Neural cell (in vitro differentiated cells): ENCODE results near the gene AHSG.

Experiments used
- EP300 ChIP-seq: fragments of 450-650 bp; conservative IDR thresholded peaks from 2 replicates; pipeline ENCODE4 v1.6.1; 2014; ENCODE audit warnings: antibody characterized with exemption, mild to moderate bottlenecking, moderate library complexity; ENCODE audit not compliant: poor library complexity, severe bottlenecking
- EZH2 ChIP-seq: fragments of 200-600, 300-800 bp; shearing (Covaris generic), sonication (generic); IDR thresholded peaks from 2 replicates; pipeline ENCODE4 v1.6.1; 2014; ENCODE audit warnings: antibody characterized with exemption, low read length, borderline replicate concordance, mild to moderate bottlenecking; ENCODE audit not compliant: insufficient read depth, poor library complexity, severe bottlenecking
- MXI1 ChIP-seq: fragments of 450-650 bp; conservative IDR thresholded peaks from 2 replicates; pipeline ENCODE4 v1.6.1; 2014; ENCODE audit warnings: antibody characterized with exemption, mild to moderate bottlenecking; ENCODE audit not compliant: poor library complexity, severe bottlenecking
- POLR2AphosphoS5 ChIP-seq: IDR thresholded peaks from 2 replicates; pipeline ENCODE4 v1.6.1; 2012
- RAD21 ChIP-seq: fragments of 450-650 bp; conservative IDR thresholded peaks from 2 replicates; pipeline ENCODE4 v1.6.1; 2014; ENCODE audit warnings: antibody characterized with exemption, mild to moderate bottlenecking, moderate library complexity
- SMC3 ChIP-seq: fragments of 450-650 bp; conservative IDR thresholded peaks from 2 replicates; pipeline ENCODE4 v1.6.1; 2014; ENCODE audit warnings: antibody characterized with exemption, mild to moderate bottlenecking, moderate library complexity; ENCODE audit not compliant: poor library complexity
- TAF1 ChIP-seq: IDR thresholded peaks from 2 replicates; pipeline ENCODE4 v1.6.1; 2012; ENCODE audit warnings: low read depth
- TF ChIP-seq, protein P1 (sequence below): fragments of 450-650 bp; IDR thresholded peaks from 2 replicates; pipeline ENCODE4 v1.5.1; 2014; ENCODE audit warnings: antibody characterized with exemption, mild to moderate bottlenecking, moderate library complexity; ENCODE audit not compliant: poor library complexity, severe bottlenecking
- TF ChIP-seq, protein P2 (sequence below): IDR thresholded peaks from 2 replicates; pipeline ENCODE4 v1.6.1; 2012; ENCODE audit warnings: borderline replicate concordance

DNA sequence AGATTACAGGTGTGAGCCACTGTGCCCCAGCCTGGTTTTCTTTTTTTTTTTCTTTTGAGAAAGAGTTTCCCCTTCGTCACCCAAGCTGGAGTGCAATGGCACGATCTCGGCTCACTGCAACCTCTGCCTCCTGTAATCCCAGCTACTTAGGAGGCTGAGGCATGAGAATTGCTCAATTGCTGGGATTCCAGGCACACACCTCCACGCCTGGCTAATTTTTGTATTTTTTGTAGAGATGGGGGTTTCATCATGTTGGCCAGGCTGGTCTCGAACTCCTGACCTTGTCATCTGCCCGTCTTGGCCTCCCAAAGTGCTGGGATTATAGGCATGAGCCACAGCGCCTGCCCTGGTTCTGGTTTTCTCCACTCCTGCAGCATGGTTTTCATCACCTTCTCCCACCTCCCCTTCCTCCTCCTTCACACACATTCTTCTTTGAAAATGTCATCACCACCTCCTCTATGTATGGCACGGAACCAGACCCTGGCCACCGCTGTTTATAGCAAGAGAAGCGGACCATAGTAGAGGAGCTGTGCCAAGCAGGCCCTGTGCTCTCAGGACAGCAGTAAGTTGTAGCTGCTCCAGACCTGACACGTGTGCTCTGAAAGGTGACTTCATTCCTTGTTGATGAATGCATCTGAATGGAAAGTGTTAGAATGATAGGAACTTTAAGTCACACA, 14.6 kb upstream of the AHSG start:
- TF ChIP-seq, protein P1, sequence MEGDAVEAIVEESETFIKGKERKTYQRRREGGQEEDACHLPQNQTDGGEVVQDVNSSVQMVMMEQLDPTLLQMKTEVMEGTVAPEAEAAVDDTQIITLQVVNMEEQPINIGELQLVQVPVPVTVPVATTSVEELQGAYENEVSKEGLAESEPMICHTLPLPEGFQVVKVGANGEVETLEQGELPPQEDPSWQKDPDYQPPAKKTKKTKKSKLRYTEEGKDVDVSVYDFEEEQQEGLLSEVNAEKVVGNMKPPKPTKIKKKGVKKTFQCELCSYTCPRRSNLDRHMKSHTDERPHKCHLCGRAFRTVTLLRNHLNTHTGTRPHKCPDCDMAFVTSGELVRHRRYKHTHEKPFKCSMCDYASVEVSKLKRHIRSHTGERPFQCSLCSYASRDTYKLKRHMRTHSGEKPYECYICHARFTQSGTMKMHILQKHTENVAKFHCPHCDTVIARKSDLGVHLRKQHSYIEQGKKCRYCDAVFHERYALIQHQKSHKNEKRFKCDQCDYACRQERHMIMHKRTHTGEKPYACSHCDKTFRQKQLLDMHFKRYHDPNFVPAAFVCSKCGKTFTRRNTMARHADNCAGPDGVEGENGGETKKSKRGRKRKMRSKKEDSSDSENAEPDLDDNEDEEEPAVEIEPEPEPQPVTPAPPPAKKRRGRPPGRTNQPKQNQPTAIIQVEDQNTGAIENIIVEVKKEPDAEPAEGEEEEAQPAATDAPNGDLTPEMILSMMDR: no peak
- no peak for TF ChIP-seq RAD21
- TF ChIP-seq POLR2AphosphoS5: no peak
- TF ChIP-seq EZH2: no peak
- TF ChIP-seq TAF1: no peak
- TF ChIP-seq EP300: no peak
- TF ChIP-seq, protein P2, sequence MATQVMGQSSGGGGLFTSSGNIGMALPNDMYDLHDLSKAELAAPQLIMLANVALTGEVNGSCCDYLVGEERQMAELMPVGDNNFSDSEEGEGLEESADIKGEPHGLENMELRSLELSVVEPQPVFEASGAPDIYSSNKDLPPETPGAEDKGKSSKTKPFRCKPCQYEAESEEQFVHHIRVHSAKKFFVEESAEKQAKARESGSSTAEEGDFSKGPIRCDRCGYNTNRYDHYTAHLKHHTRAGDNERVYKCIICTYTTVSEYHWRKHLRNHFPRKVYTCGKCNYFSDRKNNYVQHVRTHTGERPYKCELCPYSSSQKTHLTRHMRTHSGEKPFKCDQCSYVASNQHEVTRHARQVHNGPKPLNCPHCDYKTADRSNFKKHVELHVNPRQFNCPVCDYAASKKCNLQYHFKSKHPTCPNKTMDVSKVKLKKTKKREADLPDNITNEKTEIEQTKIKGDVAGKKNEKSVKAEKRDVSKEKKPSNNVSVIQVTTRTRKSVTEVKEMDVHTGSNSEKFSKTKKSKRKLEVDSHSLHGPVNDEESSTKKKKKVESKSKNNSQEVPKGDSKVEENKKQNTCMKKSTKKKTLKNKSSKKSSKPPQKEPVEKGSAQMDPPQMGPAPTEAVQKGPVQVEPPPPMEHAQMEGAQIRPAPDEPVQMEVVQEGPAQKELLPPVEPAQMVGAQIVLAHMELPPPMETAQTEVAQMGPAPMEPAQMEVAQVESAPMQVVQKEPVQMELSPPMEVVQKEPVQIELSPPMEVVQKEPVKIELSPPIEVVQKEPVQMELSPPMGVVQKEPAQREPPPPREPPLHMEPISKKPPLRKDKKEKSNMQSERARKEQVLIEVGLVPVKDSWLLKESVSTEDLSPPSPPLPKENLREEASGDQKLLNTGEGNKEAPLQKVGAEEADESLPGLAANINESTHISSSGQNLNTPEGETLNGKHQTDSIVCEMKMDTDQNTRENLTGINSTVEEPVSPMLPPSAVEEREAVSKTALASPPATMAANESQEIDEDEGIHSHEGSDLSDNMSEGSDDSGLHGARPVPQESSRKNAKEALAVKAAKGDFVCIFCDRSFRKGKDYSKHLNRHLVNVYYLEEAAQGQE: no peak
- TF ChIP-seq SMC3: no peak
- no peak for TF ChIP-seq MXI1
